ENCODE measurements around the gene USP1.

Gene USP1

GRCh38 chr1:62434618-62435001 lies 2.2 kb upstream of the USP1 start:
- Histone ChIP-seq H4K20me1 (ENCODE audit: insufficient read depth, low read length) (no peaks in the 10 kb centered on the region), H3K9me2 (ENCODE audit: low read depth, low read length) (no peaks in the 10 kb centered on the region), H3K9me3 (ENCODE audit: low read length) (no peaks in the 10 kb centered on the region), H2AFZ (ENCODE audit: low read length) (no peak overlapping the region), H3K27me3 (ENCODE audit: insufficient read depth, low read length) (no peaks in the 10 kb centered on the region), H3K9ac (ENCODE audit: low read length) (no peak overlapping the region), H3F3A (ENCODE audit: insufficient read depth, low read length) (no peaks in the 10 kb centered on the region), H3K36me3 (ENCODE audit: insufficient read depth, low read length) (no peaks in the 10 kb centered on the region), H3K4me2 (ENCODE audit: low read length) (peak overlapping the region; percentile 17; the same call in 1 of the 2 replicates), H3K4me1 (ENCODE audit: insufficient read depth, low read length, severe bottlenecking) (peaks cover 42% of the 10 kb centered on the region), H3K4me3 (ENCODE audit: low read depth, low read length, poor library complexity, severe bottlenecking) (no peak overlapping the region), H3K79me2 (ENCODE audit: insufficient read depth, low read length) (peaks cover 26% of the 10 kb centered on the region), H3K27ac (ENCODE audit: low read depth, low read length, poor library complexity, severe bottlenecking) (no peak overlapping the region)
- TF ChIP-seq EZH2 (IDR thresholded peaks at IDR 0.05; ENCODE audit: borderline replicate concordance, low read length) (no peak), CTCF (IDR thresholded peaks at IDR 0.05; ENCODE audit: low read length) (no peak)

- Histone ChIP-seq H2AFZ (ENCODE audit: low read length) (no peak overlapping the region), H3F3A (ENCODE audit: insufficient read depth, low read length) (no peaks in the 10 kb centered on the region), H4K20me1 (ENCODE audit: insufficient read depth, low read length) (no peaks in the 10 kb centered on the region), H3K9me3 (ENCODE audit: low read length) (no peaks in the 10 kb centered on the region), H3K9me2 (ENCODE audit: low read depth, low read length) (no peaks in the 10 kb centered on the region), H3K36me3 (ENCODE audit: insufficient read depth, low read length) (peaks cover 1% of the 10 kb centered on the region; the same call in 1 of the 2 replicates), H3K9ac (ENCODE audit: low read length) (peak overlapping the region; percentile 90), H3K4me3 (ENCODE audit: low read depth, low read length, poor library complexity, severe bottlenecking) (peak overlapping the region; percentile 86), H3K4me1 (ENCODE audit: insufficient read depth, low read length, severe bottlenecking) (peaks cover 46% of the 10 kb centered on the region), H3K27me3 (ENCODE audit: insufficient read depth, low read length) (no peaks in the 10 kb centered on the region), H3K4me2 (ENCODE audit: low read length) (peak overlapping the region; percentile 71), H3K27ac (ENCODE audit: low read depth, low read length, poor library complexity, severe bottlenecking) (peak overlapping the region; percentile 92), H3K79me2 (ENCODE audit: insufficient read depth, low read length) (peaks cover 34% of the 10 kb centered on the region)
- TF ChIP-seq EZH2 (IDR thresholded peaks at IDR 0.05; ENCODE audit: borderline replicate concordance, low read length) (no peak), CTCF (IDR thresholded peaks at IDR 0.05; ENCODE audit: low read length) (no peak)
Observed at GRCh38 chr1:62435231-62436038, 1.4 kb upstream of the USP1 start.

- Histone ChIP-seq H4K20me1 (ENCODE audit: insufficient read depth, low read length) (no peaks in the 10 kb centered on the region), H3K9me3 (ENCODE audit: low read length) (no peaks in the 10 kb centered on the region), H3K9me2 (ENCODE audit: low read depth, low read length) (no peaks in the 10 kb centered on the region), H3K27ac (ENCODE audit: low read depth, low read length, poor library complexity, severe bottlenecking) (peak overlapping the region; percentile 92), H3K4me3 (ENCODE audit: low read depth, low read length, poor library complexity, severe bottlenecking) (peak overlapping the region; percentile 86), H3K79me2 (ENCODE audit: insufficient read depth, low read length) (peaks cover 40% of the 10 kb centered on the region), H3K4me2 (ENCODE audit: low read length) (peak overlapping the region; percentile 73), H3K36me3 (ENCODE audit: insufficient read depth, low read length) (peaks cover 7% of the 10 kb centered on the region; the same call in 1 of the 2 replicates), H3K4me1 (ENCODE audit: insufficient read depth, low read length, severe bottlenecking) (peaks cover 45% of the 10 kb centered on the region), H2AFZ (ENCODE audit: low read length) (no peak overlapping the region), H3K9ac (ENCODE audit: low read length) (peak overlapping the region; percentile 90), H3K27me3 (ENCODE audit: insufficient read depth, low read length) (no peaks in the 10 kb centered on the region), H3F3A (ENCODE audit: insufficient read depth, low read length) (no peaks in the 10 kb centered on the region)
- TF ChIP-seq EZH2 (IDR thresholded peaks at IDR 0.05; ENCODE audit: borderline replicate concordance, low read length) (no peak), CTCF (IDR thresholded peaks at IDR 0.05; ENCODE audit: low read length) (no peak)
Observed at GRCh38 chr1:62436039-62436465, 797 bp upstream of the USP1 start.
